HepG2 (cell line): ENCODE data around the gene SLC7A6OS. TPM values are rescaled to one million over a fixed set of nuclear protein-coding genes. Genes with fewer than 3 reads are reported as not detected.

Experiments
- ATAC-seq: fragments of 200-7000 bp; cut with Tn5 transposase; 3 replicates; pipeline ENCODE4 v1.9.1; 2020; ENCODE audit warnings: mild to moderate bottlenecking, moderate library complexity
- BruUV-seq: library from RNA; stranded (reverse); fragments of 400-500 nt; replicated peaks from 2 replicates; lab custom pipeline; 2021; lab: Mats Ljungman, UMichigan
- CTCF ChIA-PET: fragments of 300-600 bp; formaldehyde crosslinking; extraction: SDS; loops from one replicate; lab custom pipeline; 2021; ENCODE audit warnings: low total read pairs, inconsistent platforms, low intra/inter-chr PET ratio; lab: Yijun Ruan, JAX
- POLR2A ChIA-PET: fragments of 350-600 bp; sonication (Branson Sonifier 250); formaldehyde crosslinking; loops from one replicate; lab custom pipeline; 2020; ENCODE audit warnings: antibody characterized with exemption, inconsistent platforms; lab: Yijun Ruan, JAX
- DNase-seq: peaks from one replicate; pipeline ENCODE4 v3.0.0-alpha.2; 2015; ENCODE audit warnings: low spot score
- FAIRE-seq: peaks from 3 replicates; lab custom pipeline; 2011; peaks lifted over from hg19 to GRCh38; lab: Jason Lieb, UNC
- H2AFZ ChIP-seq: one replicate; pipeline ENCODE4 v1.6.1; 2011; ENCODE audit warnings: low read length, inconsistent platforms
- H3K27ac ChIP-seq: fragments of 300-600 bp; 3 replicates; pipeline ENCODE4 v1.8.0; 2011; ENCODE audit warnings: mixed run types, mild to moderate bottlenecking, mixed read lengths, low read length, inconsistent platforms; ENCODE audit not compliant: insufficient read depth; ENCODE audit errors: extremely low read length
- H3K27me3 ChIP-seq, 2 experiments: fragments of 200-600 bp in 1 of 2; 2 replicates in 1 of 2; 3 replicates in 1 of 2; pipeline versions ENCODE4 v1.6.0 to v1.8.0; 2011; ENCODE audit warnings: low read length in 2 of 2, mild to moderate bottlenecking in 2 of 2, moderate library complexity in 2 of 2, inconsistent platforms in 1 of 2; ENCODE audit not compliant: insufficient read depth in 2 of 2, control insufficient read depth in 1 of 2
- H3K36me3 ChIP-seq, 2 experiments: fragments of 200-600 bp in 1 of 2; replicated peaks in 1 of 2; 2 replicates in 1 of 2; 3 replicates in 1 of 2; pipeline versions ENCODE4 v1.5.1 to v1.8.0; 2011; ENCODE audit warnings: low read length in 2 of 2, inconsistent platforms in 1 of 2; ENCODE audit not compliant: insufficient read depth in 2 of 2, control insufficient read depth in 1 of 2
- H3K4me1 ChIP-seq: 2 replicates; pipeline ENCODE4 v1.5.1; 2012; ENCODE audit warnings: low read length, inconsistent platforms; ENCODE audit not compliant: insufficient read depth
- H3K4me2 ChIP-seq: 2 replicates; pipeline ENCODE4 v1.6.0; 2011; ENCODE audit warnings: low read depth, low read length, inconsistent platforms
- H3K4me3 ChIP-seq, 3 experiments: fragments of 200-600 bp in 1 of 3; sonication (generic), shearing (Covaris generic) in 1 of 3; replicated peaks in 1 of 3; 2 replicates each; pipeline ENCODE4 v1.5.1; 2011 to 2016; ENCODE audit warnings: low read length in 3 of 3, inconsistent platforms in 2 of 3, low read depth in 2 of 3, mild to moderate bottlenecking in 2 of 3, control low read depth in 1 of 3, mixed read lengths in 1 of 3; ENCODE audit not compliant: insufficient read depth in 1 of 3
- H3K79me2 ChIP-seq: one replicate; pipeline ENCODE4 v1.6.1; 2011; ENCODE audit warnings: low read length, inconsistent platforms; ENCODE audit not compliant: insufficient read depth
- H3K9ac ChIP-seq: 2 replicates; pipeline ENCODE4 v1.6.0; 2011; ENCODE audit warnings: mild to moderate bottlenecking, low read depth, low read length, inconsistent platforms; ENCODE audit not compliant: insufficient read depth
- H3K9me3 ChIP-seq: 2 replicates; pipeline ENCODE4 v1.5.1; 2012; ENCODE audit warnings: mild to moderate bottlenecking, low read length
- H4K20me1 ChIP-seq: 2 replicates; pipeline ENCODE4 v1.6.0; 2011; ENCODE audit warnings: inconsistent platforms, mild to moderate bottlenecking, low read length, moderate library complexity; ENCODE audit not compliant: insufficient read depth
- ATF6 ChIP-seq: sonication (generic); formaldehyde crosslinking; conservative IDR thresholded peaks from 2 replicates; pipeline ENCODE4 v1.4.0; 2020; ENCODE audit warnings: missing genetic modification reagents
- CSRNP2 ChIP-seq: sonication (generic); formaldehyde crosslinking; conservative IDR thresholded peaks from 2 replicates; pipeline ENCODE4 v1.8.0; 2022; ENCODE audit warnings: low read depth, missing genetic modification reagents
- KDM4B ChIP-seq: sonication (generic); formaldehyde crosslinking; IDR thresholded peaks from 2 replicates; pipeline ENCODE4 v1.4.0; 2020; ENCODE audit warnings: missing genetic modification reagents
- LCORL ChIP-seq, 2 experiments: fragments of 450-650 bp in 1 of 2; sonication (generic) in 1 of 2; formaldehyde crosslinking in 1 of 2; IDR thresholded peaks; 2 replicates each; pipeline versions ENCODE4 v1.5.0 to v1.6.1; 2017 to 2020; ENCODE audit warnings: antibody characterized with exemption in 1 of 2, missing genetic modification reagents in 1 of 2
- MED1 ChIP-seq: sonication (generic); formaldehyde crosslinking; IDR thresholded peaks from 2 replicates; pipeline ENCODE4 v1.4.0; 2020; ENCODE audit warnings: missing genetic modification reagents
- PAX8 ChIP-seq: sonication (generic); formaldehyde crosslinking; IDR thresholded peaks from 2 replicates; pipeline ENCODE4 v1.8.0; 2022; ENCODE audit warnings: mild to moderate bottlenecking, missing genetic modification reagents, borderline replicate concordance
- PBX3 ChIP-seq: sonication (generic); formaldehyde crosslinking; IDR thresholded peaks from 2 replicates; pipeline ENCODE4 v1.8.1; 2023; ENCODE audit warnings: missing genetic modification reagents, inconsistent platforms, borderline replicate concordance
- SALL1 ChIP-seq: sonication (generic); formaldehyde crosslinking; IDR thresholded peaks from 2 replicates; pipeline ENCODE4 v1.8.0; 2022; ENCODE audit warnings: mild to moderate bottlenecking, missing genetic modification reagents
- SMAD9 ChIP-seq: sonication (generic); formaldehyde crosslinking; IDR thresholded peaks from 2 replicates; pipeline ENCODE4 v1.5.1; 2020; ENCODE audit warnings: mild to moderate bottlenecking, missing genetic modification reagents
- ZBTB38 ChIP-seq: sonication (generic); formaldehyde crosslinking; IDR thresholded peaks from 2 replicates; pipeline ENCODE4 v1.5.1; 2020; ENCODE audit warnings: mild to moderate bottlenecking, missing genetic modification reagents
- ZNF446 ChIP-seq: sonication (generic); formaldehyde crosslinking; IDR thresholded peaks from 2 replicates; pipeline ENCODE4 v1.5.0; 2020; ENCODE audit warnings: mild to moderate bottlenecking, missing genetic modification reagents
- ZNF550 ChIP-seq: sonication (generic); formaldehyde crosslinking; IDR thresholded peaks from 2 replicates; pipeline ENCODE4 v1.4.0; 2020; ENCODE audit warnings: mild to moderate bottlenecking, missing genetic modification reagents, borderline replicate concordance
- ZNF615 ChIP-seq: sonication (generic); formaldehyde crosslinking; IDR thresholded peaks from 2 replicates; pipeline ENCODE4 v1.5.0; 2020; ENCODE audit warnings: mild to moderate bottlenecking, missing genetic modification reagents, borderline replicate concordance
- ZNF629 ChIP-seq: sonication (generic); formaldehyde crosslinking; conservative IDR thresholded peaks from 2 replicates; pipeline ENCODE4 v1.5.0; 2020; ENCODE audit warnings: missing genetic modification reagents
- ZNF660 ChIP-seq: sonication (generic); formaldehyde crosslinking; IDR thresholded peaks from 2 replicates; pipeline ENCODE4 v1.5.1; 2020; ENCODE audit warnings: mild to moderate bottlenecking, low read depth, missing genetic modification reagents, borderline replicate concordance
- ZSCAN9 ChIP-seq: IDR thresholded peaks from 2 replicates; pipeline ENCODE4 v1.6.1; 2016; ENCODE audit warnings: borderline replicate concordance
- WGBS: methylation state at CpG from one replicate; pipeline ENCODE4 v1.1.6; 2017; ENCODE audit warnings: low lambda C conversion rate; 5-methylcytosine and 5-hydroxymethylcytosine counted together
- in situ Hi-C: cut with HindIII; loops from 2 replicates; pipeline ENCODE4 v1.10.0; 2017; ENCODE audit warnings: low pct_unique_long_range_greater_than_20kb; ENCODE audit not compliant: extremely low pct_ligation_motif_present
- intact Hi-C: fragments of 100-400 bp; cut with micrococcal nuclease; formaldehyde crosslinking; loops from one replicate; pipeline ENCODE4 v1.10.0; 2022; ENCODE audit not compliant: unreplicated experiment
- polyA plus RNA-seq, 8 experiments: library from polyadenylated mRNA; depleted of rRNA in 3 of 8; stranded (reverse) in 7 of 8; unstranded in 1 of 8; fragments of >200 nt; fragmentation: Illumina TruSeq in 4 of 8; extraction: Trizol in 4 of 8; gene quantifications; 2 replicates each; pipeline versions ENCODE4 v1.2.1 to v1.2.3, GENCODE V29; 2011 to 2016; ENCODE audit warnings: low read depth in 4 of 8, missing spikeins in 1 of 8, mixed read lengths in 1 of 8; ENCODE audit not compliant: insufficient read depth in 1 of 8
- total RNA-seq, 5 experiments: library from RNA; depleted of rRNA; stranded (reverse); fragments of >200 nt; fragmentation: Illumina TruSeq; extraction: Trizol; gene quantifications; 2 replicates each; pipeline ENCODE4 v1.2.3, GENCODE V29; 2016; ENCODE audit warnings: low read depth in 1 of 5
- TF ChIP-seq, protein P1 (sequence below): sonication (generic); formaldehyde crosslinking; IDR thresholded peaks from 2 replicates; pipeline ENCODE4 v1.8.0; 2022; ENCODE audit warnings: missing genetic modification reagents, mild to moderate bottlenecking, borderline replicate concordance

SLC7A6OS gene
- total and polyA plus RNA-seq, 2 of the 13 experiments (the other 11 are each of a cell fraction or from before 2014, with no cell fraction given), result 11.2 to 21.5 TPM

- ChIA-PET POLR2A (interaction anchor here (0.8 to 2.4 kb wide), 2 partner anchors 23 to 24 kb away, joined by 3 to 6 read pairs; partner anchors contain the start of gene SLC7A6), CTCF (no interaction called here)
- Histone ChIP-seq H2AFZ (no peak overlapping the region), H3K4me3 (no peak overlapping the region), H3K9ac (no peak overlapping the region), H3K36me3 (peaks cover 43 to 79% of the 10 kb centered on the region in 2 experiments), H3K27me3 (no peaks in the 10 kb centered on the region), H3K27ac (no peak overlapping the region), H3K79me2 (peaks cover 34% of the 10 kb centered on the region), H3K4me1 (peaks cover 34% of the 10 kb centered on the region), H3K4me2 (no peak overlapping the region), H4K20me1 (no peaks in the 10 kb centered on the region), H3K9me3 (no peaks in the 10 kb centered on the region)
- ATAC-seq (no peak), DNase-seq (no peak), FAIRE-seq (no peak)
- in situ Hi-C loops, result no loop called here
- 100% methylated on average over 1 of the region's 1 CpG for WGBS
- no TSS peak for BruUV-seq
- TF ChIP-seq ZNF446 (no peak), SMAD9 (CRISPR knock-in tag) (no peak), KDM4B (CRISPR knock-in tag) (no peak), ZNF615 (CRISPR knock-in tag) (no peak), ATF6 (CRISPR knock-in tag) (no peak), PBX3 (CRISPR knock-in tag) (no peak), ZSCAN9 (no peak), LCORL (IDR thresholded peaks at IDR 0.05) (no peak), LCORL (CRISPR knock-in tag; IDR thresholded peaks at IDR 0.05) (no peak), ZBTB38 (CRISPR knock-in tag) (no peak), PAX8 (CRISPR knock-in tag) (no peak), SALL1 (CRISPR knock-in tag) (no peak), ZNF660 (CRISPR knock-in tag) (no peak), ZNF629 (CRISPR knock-in tag) (no peak), ZNF550 (no peak), MED1 (no peak), CSRNP2 (CRISPR knock-in tag) (no peak)
- TF ChIP-seq, protein P1, sequence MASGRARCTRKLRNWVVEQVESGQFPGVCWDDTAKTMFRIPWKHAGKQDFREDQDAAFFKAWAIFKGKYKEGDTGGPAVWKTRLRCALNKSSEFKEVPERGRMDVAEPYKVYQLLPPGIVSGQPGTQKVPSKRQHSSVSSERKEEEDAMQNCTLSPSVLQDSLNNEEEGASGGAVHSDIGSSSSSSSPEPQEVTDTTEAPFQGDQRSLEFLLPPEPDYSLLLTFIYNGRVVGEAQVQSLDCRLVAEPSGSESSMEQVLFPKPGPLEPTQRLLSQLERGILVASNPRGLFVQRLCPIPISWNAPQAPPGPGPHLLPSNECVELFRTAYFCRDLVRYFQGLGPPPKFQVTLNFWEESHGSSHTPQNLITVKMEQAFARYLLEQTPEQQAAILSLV, result no peak
- intact Hi-C loops, result no loop called here
Measured at GRCh38 chr16:68288252-68288650, 22.5 kb downstream of the SLC7A6OS start.
